ENCODE measurements around the gene PPP1R3G. TPM values are rescaled to one million over a fixed set of nuclear protein-coding genes. Genes with fewer than 3 reads are reported as not detected.

The PPP1R3G gene
- polyA plus RNA-seq, result not detected

- peak within 1 kb of the TSS in 1 of 5 donors; percentile 18 for H3K4me3 Mint-ChIP-seq
- no peak for DNase-seq
- H3K9me3 Mint-ChIP-seq, result no peaks in the 10 kb centered on the region
- no peak within 1 kb of the TSS for H3K27ac Mint-ChIP-seq
- H3K27me3 Mint-ChIP-seq (ENCODE audit: low read depth in 3 of 3), result peaks cover 4 to 28% (median 8%) of the 10 kb centered on the region in 3 donors
- no peaks in the 10 kb centered on the region for H3K4me1 Mint-ChIP-seq
- H3K36me3 Mint-ChIP-seq, result peaks cover 0 to 4% (median 0%) of the 10 kb centered on the region in 3 donors
Observed at GRCh38 chr6:5084781-5085647, at the start of gene PPP1R3G. PPP1R3G (plus strand) TSS chr6:5085341; CDS start chr6:5085486, 145 bp downstream.

DNA sequence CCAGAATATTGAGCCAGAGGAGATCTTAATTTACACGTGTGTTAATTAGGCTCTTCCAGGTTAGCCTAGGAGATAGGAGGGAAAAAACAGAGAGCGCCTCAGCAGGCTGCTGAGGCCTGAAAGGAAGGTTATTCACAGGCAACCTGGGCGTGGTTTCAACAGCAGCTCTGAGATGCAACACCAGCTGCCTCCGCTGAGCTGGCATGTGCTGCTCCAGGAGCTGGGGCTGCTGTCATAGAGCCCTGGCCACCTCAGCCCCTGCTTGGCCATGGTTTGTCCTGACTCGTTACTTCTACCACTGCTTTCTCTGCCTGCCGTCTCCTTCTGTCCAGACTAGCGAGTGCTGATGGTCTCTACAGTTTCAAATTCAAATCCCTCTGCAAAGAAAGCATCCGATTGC lies 48.9 kb upstream of the PPP1R3G start:
- H3K27ac Mint-ChIP-seq, result no peak overlapping the region
- H3K4me3 Mint-ChIP-seq, result no peak overlapping the region
- peaks cover 0 to 2% (median 0%) of the 10 kb centered on the region in 3 donors for H3K27me3 Mint-ChIP-seq (ENCODE audit: low read depth in 3 of 3)
- H3K36me3 Mint-ChIP-seq, result no peaks in the 10 kb centered on the region
- no peaks in the 10 kb centered on the region for H3K9me3 Mint-ChIP-seq
- DNase-seq, result no peak
- H3K4me1 Mint-ChIP-seq, result peaks cover 0 to 1% of the 10 kb centered on the region in 2 donors

- no peaks in the 10 kb centered on the region for H3K9me3 Mint-ChIP-seq
- H3K4me3 Mint-ChIP-seq, result no peak overlapping the region
- H3K27me3 Mint-ChIP-seq (ENCODE audit: low read depth in 3 of 3), result peaks cover 0 to 2% (median 2%) of the 10 kb centered on the region in 3 donors
- no peak for DNase-seq
- H3K27ac Mint-ChIP-seq, result no peak overlapping the region
- peaks cover 0 to 11% (median 5%) of the 10 kb centered on the region in 3 donors for H3K36me3 Mint-ChIP-seq
- H3K4me1 Mint-ChIP-seq, result no peaks in the 10 kb centered on the region
Observed at GRCh38 chr6:5041955-5042354, 43.2 kb upstream of the PPP1R3G start.

DNA sequence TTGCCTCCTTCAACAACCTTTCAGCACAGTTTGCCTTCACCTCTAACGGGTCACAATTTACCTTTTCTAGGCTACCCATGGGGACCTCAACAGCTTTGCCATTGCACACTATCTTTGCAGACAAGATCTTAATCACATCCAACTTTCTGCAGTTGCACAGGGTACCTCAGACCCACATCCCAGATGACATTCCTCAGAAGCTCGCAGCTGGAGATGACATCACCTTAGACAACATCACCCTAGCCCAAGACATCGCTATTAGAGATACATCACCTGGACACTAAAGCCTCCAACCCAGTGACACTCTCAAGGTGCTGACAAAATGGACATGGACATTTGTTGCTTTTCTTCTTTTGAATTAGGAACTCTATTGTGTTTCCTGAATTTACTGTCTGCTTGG lies 42.7 kb upstream of the PPP1R3G start:
- Mint-ChIP-seq H3K36me3 (peaks cover 0 to 11% (median 5%) of the 10 kb centered on the region in 3 donors), H3K27ac (no peak overlapping the region), H3K4me3 (no peak overlapping the region), H3K4me1 (no peaks in the 10 kb centered on the region), H3K27me3 (ENCODE audit: low read depth in 3 of 3) (peaks cover 0 to 2% (median 2%) of the 10 kb centered on the region in 3 donors), H3K9me3 (no peaks in the 10 kb centered on the region)
- DNase-seq, result no peak

DNA sequence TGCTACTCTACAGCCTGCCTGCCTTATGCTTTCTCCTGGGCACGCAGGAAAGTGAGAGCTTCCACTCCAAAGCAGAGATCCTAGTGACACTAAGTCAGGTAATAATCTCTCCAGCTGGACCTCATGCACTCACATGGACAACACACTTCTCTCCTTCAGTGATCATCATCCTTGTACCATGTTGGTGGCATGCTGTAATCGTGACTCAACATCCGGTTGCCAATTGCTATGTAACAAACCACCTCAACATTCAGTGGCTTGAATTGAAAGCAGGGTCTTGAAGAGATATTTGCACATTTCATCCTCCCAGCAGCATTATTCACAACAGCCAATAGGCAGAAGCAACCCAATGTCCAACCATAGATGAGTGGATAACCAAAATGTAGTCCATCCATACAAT lies 40.3 kb upstream of the PPP1R3G start:
- no peak overlapping the region for H3K27ac Mint-ChIP-seq
- peaks cover 0 to 15% (median 5%) of the 10 kb centered on the region in 3 donors for H3K36me3 Mint-ChIP-seq
- H3K9me3 Mint-ChIP-seq, result peaks cover 0 to 5% (median under 1%) of the 10 kb centered on the region in 6 donors
- no peak for DNase-seq
- H3K4me3 Mint-ChIP-seq, result no peak overlapping the region
- H3K4me1 Mint-ChIP-seq, result no peaks in the 10 kb centered on the region
- peaks cover 2 to 3% (median 2%) of the 10 kb centered on the region in 3 donors for H3K27me3 Mint-ChIP-seq (ENCODE audit: low read depth in 3 of 3)

- peaks cover 0 to 3% (median 2%) of the 10 kb centered on the region in 3 donors for H3K27me3 Mint-ChIP-seq (ENCODE audit: low read depth in 3 of 3)
- peaks cover 0 to 8% (median 3%) of the 10 kb centered on the region in 6 donors for H3K9me3 Mint-ChIP-seq
- no peak for DNase-seq
- no peaks in the 10 kb centered on the region for H3K4me1 Mint-ChIP-seq
- H3K27ac Mint-ChIP-seq, result no peak overlapping the region
- peaks cover 0 to 15% (median 5%) of the 10 kb centered on the region in 3 donors for H3K36me3 Mint-ChIP-seq
- no peak overlapping the region for H3K4me3 Mint-ChIP-seq
Observed at GRCh38 chr6:5045416-5045815, 39.7 kb upstream of the PPP1R3G start.

DNA sequence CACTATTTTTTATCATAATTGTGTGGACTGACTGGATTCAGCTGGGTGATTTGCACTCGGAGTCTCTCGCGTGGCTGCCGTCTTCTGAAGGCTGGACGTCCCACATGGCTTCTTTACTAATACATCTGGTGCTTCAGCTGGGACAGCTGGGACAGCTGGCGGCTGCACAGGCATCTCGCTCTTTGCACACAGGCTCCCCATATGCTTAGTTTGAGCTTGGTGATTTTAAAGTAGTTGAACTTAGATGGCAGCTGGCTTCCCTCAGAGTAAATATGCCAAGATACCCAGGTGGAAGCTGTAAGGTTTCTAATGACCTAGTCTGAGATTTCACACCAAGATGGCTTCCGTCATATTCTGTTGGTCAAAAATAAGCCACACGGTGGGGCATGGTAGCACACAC lies 38.7 kb upstream of the PPP1R3G start:
- Mint-ChIP-seq H3K27ac (no peak overlapping the region), H3K36me3 (peaks cover 8 to 20% (median 12%) of the 10 kb centered on the region in 3 donors), H3K4me1 (no peaks in the 10 kb centered on the region), H3K27me3 (ENCODE audit: low read depth in 3 of 3) (peaks cover 3 to 5% (median 3%) of the 10 kb centered on the region in 3 donors), H3K4me3 (no peak overlapping the region), H3K9me3 (peaks cover 2 to 18% (median 11%) of the 10 kb centered on the region in 6 donors)
- no peak for DNase-seq

DNA sequence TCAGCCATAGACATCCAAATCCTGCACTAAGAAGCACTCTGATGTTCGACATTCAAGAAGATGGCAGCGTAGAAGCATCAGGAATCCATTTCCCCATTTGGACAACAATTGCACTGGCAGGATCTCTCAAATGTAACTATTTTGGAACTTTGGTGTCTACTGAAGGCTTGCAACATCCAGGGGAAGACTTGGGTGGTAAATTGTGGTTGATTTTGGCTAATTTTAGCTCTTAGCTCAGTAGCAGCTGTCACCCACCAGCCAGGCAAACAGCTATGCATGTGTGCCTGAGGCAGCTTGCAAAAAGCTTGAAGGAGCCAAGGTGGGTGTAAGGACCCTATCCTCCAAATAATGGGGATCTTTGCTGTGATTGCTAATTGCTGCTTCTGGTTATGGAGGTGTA lies 35.1 kb upstream of the PPP1R3G start:
- Mint-ChIP-seq H3K4me3 (no peak overlapping the region), H3K4me1 (no peaks in the 10 kb centered on the region), H3K9me3 (peaks cover 2 to 22% (median 14%) of the 10 kb centered on the region in 6 donors), H3K36me3 (peaks cover 8 to 16% (median 8%) of the 10 kb centered on the region in 3 donors), H3K27ac (no peak overlapping the region), H3K27me3 (ENCODE audit: low read depth in 3 of 3) (peaks cover 3 to 9% (median 9%) of the 10 kb centered on the region in 3 donors)
- no peak for DNase-seq

GRCh38 chr6:5051394-5051793 lies 33.7 kb upstream of the PPP1R3G start:
- H3K4me1 Mint-ChIP-seq, result no peaks in the 10 kb centered on the region
- no peak overlapping the region for H3K27ac Mint-ChIP-seq
- H3K9me3 Mint-ChIP-seq, result peaks cover 2 to 22% (median 14%) of the 10 kb centered on the region in 6 donors
- H3K36me3 Mint-ChIP-seq, result peaks cover 8 to 9% (median 8%) of the 10 kb centered on the region in 3 donors
- no peak overlapping the region for H3K4me3 Mint-ChIP-seq
- DNase-seq, result no peak
- H3K27me3 Mint-ChIP-seq (ENCODE audit: low read depth in 3 of 3), result peaks cover 1 to 11% (median 9%) of the 10 kb centered on the region in 3 donors

DNA sequence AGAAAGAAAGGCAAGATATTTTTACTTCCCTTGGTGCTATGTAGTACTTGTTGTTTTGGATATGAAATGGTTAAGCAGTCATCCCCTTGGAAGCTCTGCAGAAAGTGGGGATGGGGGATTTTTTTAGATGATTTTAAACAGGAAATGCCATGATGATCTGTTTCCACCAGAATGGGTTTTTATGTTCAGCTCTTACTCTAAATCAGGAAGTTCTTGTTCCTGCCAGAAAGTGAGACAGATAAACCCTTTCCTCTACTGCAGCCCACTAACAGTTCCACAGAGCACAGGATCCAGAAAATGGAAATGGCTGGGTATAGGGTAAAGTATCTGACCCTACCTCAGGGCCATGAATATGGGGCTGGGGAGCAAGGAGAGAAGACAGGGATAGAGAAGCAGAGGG lies 32.1 kb upstream of the PPP1R3G start:
- Mint-ChIP-seq H3K27me3 (ENCODE audit: low read depth in 3 of 3) (peaks cover 3 to 11% (median 9%) of the 10 kb centered on the region in 3 donors), H3K36me3 (peaks cover 8 to 9% (median 8%) of the 10 kb centered on the region in 3 donors), H3K27ac (no peak overlapping the region), H3K4me3 (no peak overlapping the region), H3K9me3 (peaks cover 2 to 22% (median 14%) of the 10 kb centered on the region in 6 donors), H3K4me1 (no peaks in the 10 kb centered on the region)
- no peak for DNase-seq

DNA sequence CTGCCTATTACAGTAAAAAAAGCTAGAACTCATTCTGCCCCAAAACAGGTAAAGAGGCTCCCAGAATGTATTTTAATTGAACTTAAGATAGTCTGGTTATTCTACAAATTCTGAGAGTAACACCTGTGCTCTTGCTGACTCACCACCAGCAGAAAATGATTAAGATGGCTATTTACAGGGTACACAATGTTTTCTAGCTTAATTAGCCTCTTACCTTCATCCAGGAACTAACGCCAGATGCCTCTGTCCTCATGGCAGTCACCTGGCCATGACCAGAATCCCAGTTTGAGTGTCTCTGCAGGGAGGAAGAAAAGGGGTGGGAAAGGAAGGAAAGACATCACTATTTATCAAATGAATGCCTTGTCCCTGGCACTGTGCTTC lies 31.3 kb upstream of the PPP1R3G start:
- Mint-ChIP-seq H3K36me3 (peaks cover 5 to 8% (median 8%) of the 10 kb centered on the region in 3 donors), H3K4me3 (no peak overlapping the region)
- no peak for DNase-seq

GRCh38 chr6:5054245-5054873 lies 30.8 kb upstream of the PPP1R3G start:
- DNase-seq, result no peak

More for the DNA sequence above, 31.3 kb upstream of the PPP1R3G start:
- no peak overlapping the region for H3K27ac Mint-ChIP-seq
- H3K9me3 Mint-ChIP-seq, result peaks cover 0 to 22% (median 14%) of the 10 kb centered on the region in 6 donors
- H3K4me1 Mint-ChIP-seq, result no peaks in the 10 kb centered on the region
- peaks cover 4 to 11% (median 11%) of the 10 kb centered on the region in 3 donors for H3K27me3 Mint-ChIP-seq (ENCODE audit: low read depth in 3 of 3)

GRCh38 chr6:5055118-5055517 lies 30.0 kb upstream of the PPP1R3G start:
- no peak for DNase-seq
- peaks cover 4 to 12% (median 11%) of the 10 kb centered on the region in 3 donors for H3K27me3 Mint-ChIP-seq (ENCODE audit: low read depth in 3 of 3)
- no peaks in the 10 kb centered on the region for H3K4me1 Mint-ChIP-seq
- peaks cover 5 to 8% (median 8%) of the 10 kb centered on the region in 3 donors for H3K36me3 Mint-ChIP-seq
- H3K4me3 Mint-ChIP-seq, result no peak overlapping the region
- peaks cover 0 to 18% (median 11%) of the 10 kb centered on the region in 6 donors for H3K9me3 Mint-ChIP-seq
- H3K27ac Mint-ChIP-seq, result no peak overlapping the region

More at GRCh38 chr6:5054245-5054873, 30.8 kb upstream of the PPP1R3G start:
- Mint-ChIP-seq H3K4me1 (no peaks in the 10 kb centered on the region), H3K4me3 (no peak overlapping the region), H3K9me3 (peaks cover 0 to 22% (median 14%) of the 10 kb centered on the region in 6 donors), H3K27ac (no peak overlapping the region), H3K36me3 (peaks cover 5 to 8% (median 8%) of the 10 kb centered on the region in 3 donors), H3K27me3 (ENCODE audit: low read depth in 3 of 3) (peaks cover 4 to 12% (median 11%) of the 10 kb centered on the region in 3 donors)

GRCh38 chr6:5058254-5058653 lies 26.9 kb upstream of the PPP1R3G start:
- no peak for DNase-seq
- H3K4me1 Mint-ChIP-seq, result no peaks in the 10 kb centered on the region
- no peak overlapping the region for H3K27ac Mint-ChIP-seq
- no peak overlapping the region for H3K4me3 Mint-ChIP-seq
- no peaks in the 10 kb centered on the region for H3K36me3 Mint-ChIP-seq
- peaks cover 2 to 8% (median 7%) of the 10 kb centered on the region in 3 donors for H3K27me3 Mint-ChIP-seq (ENCODE audit: low read depth in 3 of 3)
- no peaks in the 10 kb centered on the region for H3K9me3 Mint-ChIP-seq

Data from immature natural killer cell (primary cell).